Upper lobe of left lung (tissue), 6 donors: ENCODE measurements around the gene PRR23E. TPM values are rescaled to one million over a fixed set of nuclear protein-coding genes. Genes with fewer than 3 reads are reported as not detected.

ENCODE experiments used
- ATAC-seq, 2 donors: fragments of 200-7000 bp; cut with Tn5 transposase; one replicate each; pipeline ENCODE4 v1.9.1; 2022; ENCODE audit warnings: mild to moderate bottlenecking in 2 of 2, moderate library complexity in 2 of 2; ENCODE audit not compliant: low FRiP score in 2 of 2
- DNase-seq, 2 donors: peaks; one replicate each; pipeline ENCODE4 v3.0.0-alpha.2; 2019 to 2020
- H3K27ac ChIP-seq, 4 donors: fragments of 200-600 bp; sonication (generic); one replicate each; pipeline ENCODE4 v1.5.1; 2016 to 2019
- H3K27me3 ChIP-seq, 4 donors: fragments of 200-600 bp; sonication (generic); one replicate each; pipeline ENCODE4 v1.5.1; 2017 to 2019
- H3K36me3 ChIP-seq, 4 donors: fragments of 200-600 bp; sonication (generic); one replicate each; pipeline ENCODE4 v1.5.1; 2016 to 2019
- H3K4me1 ChIP-seq, 4 donors: fragments of 200-600 bp; sonication (generic); one replicate each; pipeline ENCODE4 v1.5.1; 2018 to 2019
- H3K4me3 ChIP-seq, 4 donors: fragments of 200-600 bp; sonication (generic); one replicate each; pipeline ENCODE4 v1.5.1; 2017 to 2019; ENCODE audit warnings: mild to moderate bottlenecking in 2 of 4, moderate library complexity in 1 of 4
- H3K9me3 ChIP-seq, 4 donors: fragments of 200-600 bp; sonication (generic); one replicate each; pipeline ENCODE4 v1.5.1; 2018 to 2019
- EP300 ChIP-seq, 4 donors: sonication (generic); formaldehyde crosslinking; IDR thresholded peaks; one replicate each; pipeline ENCODE4 v1.5.1; 2017; ENCODE audit warnings: antibody characterized with exemption in 4 of 4, control low read depth in 2 of 4
- POLR2A ChIP-seq, 4 donors: fragments of 450-650 bp; IDR thresholded peaks; one replicate each; pipeline ENCODE4 v1.5.1; 2016 to 2017; ENCODE audit warnings: antibody characterized with exemption in 4 of 4, mild to moderate bottlenecking in 2 of 4
- POLR2AphosphoS5 ChIP-seq, 2 donors: sonication (generic); formaldehyde crosslinking; IDR thresholded peaks; one replicate each; pipeline ENCODE4 v1.5.1; 2017; ENCODE audit warnings: antibody characterized with exemption in 2 of 2
- WGBS, 2 donors: methylation state at CpG; one replicate each; pipeline ENCODE4 v1.1.5; 2017 to 2018; 5-methylcytosine and 5-hydroxymethylcytosine counted together
- total RNA-seq, 6 donors: library from RNA; depleted of rRNA in 4 of 6; stranded (reverse); fragments of >200 nt in 4 of 6; gene quantifications; one replicate each; pipeline versions ENCODE4 v1.1.0 to v1.2.1, GENCODE V29; 2016 to 2021
- TF ChIP-seq, protein P1 (sequence below), 6 experiments: fragments of 450-650 bp in 4 of 6; fragments of 200-600 bp in 2 of 6; sonication (generic) in 2 of 6; IDR thresholded peaks; one replicate each; pipeline ENCODE4 v1.5.1; 2016 to 2019; ENCODE audit warnings: antibody characterized with exemption in 6 of 6
- donor health status: DM: no; HTN: no; CAD: no; lungs with moderate emphysema.
- donor health status: DM: no; HTN: yes; CAD: no; lungs with severe emphysema.

Gene PRR23E
- total RNA-seq, 6 donors from 2014 or later: not detected

DNA sequence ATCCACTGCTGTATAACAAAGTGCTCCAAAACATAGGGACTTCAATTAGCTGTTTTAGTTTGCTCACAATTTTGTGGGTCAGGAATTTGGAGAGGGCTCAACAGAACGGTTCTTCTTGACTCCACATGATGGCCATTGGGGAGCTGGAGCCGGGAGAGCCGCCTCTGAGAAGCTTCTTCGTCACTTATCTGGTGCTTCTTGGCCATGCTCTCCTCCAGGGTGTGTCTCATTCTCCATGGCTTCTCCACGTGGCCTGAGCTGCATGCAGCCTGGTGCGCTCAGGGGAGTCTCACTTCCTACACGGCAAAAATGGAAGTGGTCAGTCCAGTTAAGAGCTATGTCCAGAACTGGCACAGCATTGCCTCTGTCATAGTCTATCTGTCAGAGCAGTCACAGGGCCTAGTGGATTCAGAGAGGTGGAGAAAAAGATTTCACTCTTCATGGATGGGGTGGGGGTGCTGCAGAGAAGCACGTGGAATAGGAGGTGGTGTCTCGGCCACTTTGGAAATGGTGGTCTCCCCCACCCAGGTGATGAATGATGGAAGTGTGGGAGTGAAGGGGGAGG is 26.3 kb upstream of the PRR23E start:
- no peak for TF ChIP-seq EP300 (IDR thresholded peaks at IDR 0.05)
- TF ChIP-seq, protein P1, sequence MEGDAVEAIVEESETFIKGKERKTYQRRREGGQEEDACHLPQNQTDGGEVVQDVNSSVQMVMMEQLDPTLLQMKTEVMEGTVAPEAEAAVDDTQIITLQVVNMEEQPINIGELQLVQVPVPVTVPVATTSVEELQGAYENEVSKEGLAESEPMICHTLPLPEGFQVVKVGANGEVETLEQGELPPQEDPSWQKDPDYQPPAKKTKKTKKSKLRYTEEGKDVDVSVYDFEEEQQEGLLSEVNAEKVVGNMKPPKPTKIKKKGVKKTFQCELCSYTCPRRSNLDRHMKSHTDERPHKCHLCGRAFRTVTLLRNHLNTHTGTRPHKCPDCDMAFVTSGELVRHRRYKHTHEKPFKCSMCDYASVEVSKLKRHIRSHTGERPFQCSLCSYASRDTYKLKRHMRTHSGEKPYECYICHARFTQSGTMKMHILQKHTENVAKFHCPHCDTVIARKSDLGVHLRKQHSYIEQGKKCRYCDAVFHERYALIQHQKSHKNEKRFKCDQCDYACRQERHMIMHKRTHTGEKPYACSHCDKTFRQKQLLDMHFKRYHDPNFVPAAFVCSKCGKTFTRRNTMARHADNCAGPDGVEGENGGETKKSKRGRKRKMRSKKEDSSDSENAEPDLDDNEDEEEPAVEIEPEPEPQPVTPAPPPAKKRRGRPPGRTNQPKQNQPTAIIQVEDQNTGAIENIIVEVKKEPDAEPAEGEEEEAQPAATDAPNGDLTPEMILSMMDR (IDR thresholded peaks at IDR 0.05): no peak
- TF ChIP-seq POLR2AphosphoS5 (IDR thresholded peaks at IDR 0.05): no peak
- no peak for TF ChIP-seq POLR2A (IDR thresholded peaks at IDR 0.05)
- Histone ChIP-seq H3K27me3 (no peaks in the 10 kb centered on the region), H3K27ac (no peak overlapping the region), H3K4me1 (no peaks in the 10 kb centered on the region), H3K9me3 (no peaks in the 10 kb centered on the region), H3K4me3 (no peak overlapping the region), H3K36me3 (no peaks in the 10 kb centered on the region)
- ATAC-seq (no peak), DNase-seq (no peak)
- WGBS, 2 donors: 74 to 82% methylated on average over 9 of the region's 9 CpGs

DNA sequence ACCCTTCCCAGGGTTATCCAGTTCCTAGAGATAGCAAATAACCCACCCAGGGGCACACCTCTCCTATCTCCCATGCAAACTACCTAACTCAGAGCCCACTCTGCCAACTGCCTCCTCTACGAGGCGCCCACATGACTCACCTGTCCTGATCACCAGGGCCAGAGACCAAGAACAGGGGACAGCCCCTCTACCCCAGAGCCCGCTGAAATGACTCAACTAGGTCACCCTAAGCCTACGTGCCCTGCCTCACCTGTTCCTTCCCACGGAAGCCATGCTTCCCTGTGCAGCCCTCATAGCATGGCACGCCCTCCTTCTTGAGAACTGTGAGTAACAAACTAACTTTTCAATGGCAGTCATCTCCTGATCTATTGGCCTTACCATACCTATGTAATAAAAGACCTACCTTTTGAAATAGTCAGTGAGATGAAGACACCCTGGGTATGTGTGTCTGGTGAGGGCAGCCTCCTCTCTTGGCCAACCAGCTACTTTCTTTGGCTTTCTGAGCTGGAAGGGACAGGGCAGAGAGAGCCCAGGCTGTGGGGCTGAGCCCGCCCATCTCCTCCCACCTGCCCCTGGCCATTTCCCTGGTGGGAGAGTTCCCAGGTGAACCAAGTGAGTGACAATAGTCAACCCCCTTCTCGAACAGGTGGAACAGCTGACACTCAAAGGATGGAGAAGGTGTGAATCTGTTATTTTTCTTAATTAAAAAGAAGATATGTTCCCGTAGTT is 25.5 kb upstream of the PRR23E start:
- DNase-seq (no peak), ATAC-seq (no peak)
- H3K4me1 ChIP-seq: no peaks in the 10 kb centered on the region
- H3K27me3 ChIP-seq: no peaks in the 10 kb centered on the region
- WGBS, 2 donors: 83 to 89% methylated on average over 9 of the region's 9 CpGs
- H3K27ac ChIP-seq: no peak overlapping the region
- H3K36me3 ChIP-seq: no peaks in the 10 kb centered on the region
- H3K4me3 ChIP-seq: no peak overlapping the region
- TF ChIP-seq, protein P1 (IDR thresholded peaks at IDR 0.05): no peak
- TF ChIP-seq POLR2A (IDR thresholded peaks at IDR 0.05) (no peak), POLR2AphosphoS5 (IDR thresholded peaks at IDR 0.05) (no peak), EP300 (IDR thresholded peaks at IDR 0.05) (no peak)
- no peaks in the 10 kb centered on the region for H3K9me3 ChIP-seq

DNA sequence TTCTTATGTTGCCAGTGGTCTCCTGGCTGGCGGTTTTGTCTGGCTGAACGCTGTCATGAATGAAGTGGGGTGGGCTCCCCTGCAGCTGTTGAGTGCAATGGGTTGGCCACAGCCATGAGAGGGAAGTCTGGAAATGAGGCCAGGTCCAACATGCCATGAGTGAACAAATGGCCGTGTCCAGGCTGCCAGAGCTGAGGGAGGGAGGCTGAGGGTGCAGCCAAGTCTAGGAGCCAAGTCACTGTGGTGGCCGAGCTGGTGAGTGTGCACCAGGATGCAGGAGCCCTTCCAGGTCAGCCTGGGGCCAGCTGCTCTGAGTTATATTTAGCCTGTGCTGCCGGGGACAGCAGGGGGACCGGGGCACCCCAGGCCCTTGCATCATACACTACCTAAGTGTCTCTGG is 24.7 kb upstream of the PRR23E start:
- Histone ChIP-seq H3K27me3 (no peaks in the 10 kb centered on the region), H3K4me3 (no peak overlapping the region), H3K27ac (no peak overlapping the region), H3K36me3 (no peaks in the 10 kb centered on the region), H3K9me3 (no peaks in the 10 kb centered on the region), H3K4me1 (no peaks in the 10 kb centered on the region)
- DNase-seq: peak in 1 of 2 donors; percentile 17
- no peak for ATAC-seq
- TF ChIP-seq POLR2A (IDR thresholded peaks at IDR 0.05) (no peak), EP300 (IDR thresholded peaks at IDR 0.05) (no peak), POLR2AphosphoS5 (IDR thresholded peaks at IDR 0.05) (no peak)
- TF ChIP-seq, protein P1 (IDR thresholded peaks at IDR 0.05): no peak
- WGBS, 2 donors: 58 to 77% methylated on average over 4 to 6 of the region's 6 CpGs

DNA sequence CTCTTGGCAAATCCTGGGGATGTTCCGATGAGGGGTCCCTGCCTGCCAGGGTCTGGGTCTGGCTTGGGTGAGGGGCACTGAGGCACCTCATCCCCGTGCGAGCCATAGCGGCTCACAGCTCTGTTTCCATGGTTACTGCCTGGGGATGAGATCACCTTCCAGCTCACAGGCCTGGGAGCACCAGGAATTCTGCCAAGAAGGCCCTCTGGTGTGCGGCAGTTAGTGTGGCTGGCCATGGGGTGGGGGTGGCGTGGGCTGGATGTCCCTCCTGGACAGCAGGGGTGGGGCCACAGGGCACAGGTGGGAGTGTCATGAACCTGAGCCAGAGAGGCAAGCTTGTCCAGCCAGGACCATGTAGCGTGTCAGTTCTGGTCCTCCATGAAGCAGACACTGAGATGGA is 22.1 kb upstream of the PRR23E start:
- TF ChIP-seq POLR2A (IDR thresholded peaks at IDR 0.05) (no peak), POLR2AphosphoS5 (IDR thresholded peaks at IDR 0.05) (no peak), EP300 (IDR thresholded peaks at IDR 0.05) (no peak)
- TF ChIP-seq, protein P1 (IDR thresholded peaks at IDR 0.05): no peak
- DNase-seq (no peak), ATAC-seq (no peak)
- Histone ChIP-seq H3K4me1 (no peaks in the 10 kb centered on the region), H3K9me3 (no peaks in the 10 kb centered on the region), H3K36me3 (no peaks in the 10 kb centered on the region), H3K27ac (no peak overlapping the region), H3K4me3 (no peak overlapping the region), H3K27me3 (no peaks in the 10 kb centered on the region)
- 51 to 100% methylated on average over 1 to 7 of the region's 7 CpGs for whole genome bisulfite sequencing, 2 donors

DNA sequence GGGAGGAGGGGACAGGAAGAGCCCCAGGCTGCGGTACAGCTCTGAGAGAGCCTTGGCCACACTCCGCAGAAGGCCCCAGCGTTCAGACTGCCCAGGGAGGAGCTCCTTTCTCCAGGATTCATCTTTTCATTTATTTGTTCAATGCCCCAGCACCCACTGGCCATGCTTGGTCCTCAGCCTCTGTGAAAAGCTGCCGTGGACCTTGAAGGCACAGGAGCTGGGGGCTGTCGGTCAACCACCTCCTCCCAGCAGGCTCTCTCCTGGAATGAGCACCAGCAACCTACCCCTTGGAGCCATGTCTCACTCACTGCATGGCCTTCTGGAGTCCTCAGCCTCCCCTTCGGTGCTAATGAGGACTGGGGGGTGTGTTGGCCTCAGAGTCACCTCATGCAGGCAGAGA is 21.6 kb upstream of the PRR23E start:
- no peak overlapping the region for H3K4me3 ChIP-seq
- H3K9me3 ChIP-seq: no peaks in the 10 kb centered on the region
- no peak for ATAC-seq
- H3K36me3 ChIP-seq: no peaks in the 10 kb centered on the region
- H3K27ac ChIP-seq: no peak overlapping the region
- TF ChIP-seq POLR2A (IDR thresholded peaks at IDR 0.05) (no peak), POLR2AphosphoS5 (IDR thresholded peaks at IDR 0.05) (no peak), EP300 (IDR thresholded peaks at IDR 0.05) (no peak)
- TF ChIP-seq, protein P1 (IDR thresholded peaks at IDR 0.05): no peak
- no peaks in the 10 kb centered on the region for H3K4me1 ChIP-seq
- WGBS, 2 donors: 71 to 76% methylated on average over 5 to 6 of the region's 6 CpGs
- H3K27me3 ChIP-seq: no peaks in the 10 kb centered on the region
- no peak for DNase-seq
